GM18505 (cell line): ENCODE results near the gene ARHGAP40.

Source experiments
- ATAC-seq: cut with Tn5 transposase; IDR thresholded peaks from one replicate; pipeline ENCODE4 v1.9.1; 2021; ENCODE audit not compliant: unreplicated experiment
- POLR2A ChIP-seq: IDR thresholded peaks from 4 replicates; pipeline ENCODE4 v1.6.1; 2011; ENCODE audit warnings: borderline replicate concordance; ENCODE audit not compliant: insufficient read depth, insufficient read length; ENCODE audit errors: extremely low read depth

The ARHGAP40 gene

DNA sequence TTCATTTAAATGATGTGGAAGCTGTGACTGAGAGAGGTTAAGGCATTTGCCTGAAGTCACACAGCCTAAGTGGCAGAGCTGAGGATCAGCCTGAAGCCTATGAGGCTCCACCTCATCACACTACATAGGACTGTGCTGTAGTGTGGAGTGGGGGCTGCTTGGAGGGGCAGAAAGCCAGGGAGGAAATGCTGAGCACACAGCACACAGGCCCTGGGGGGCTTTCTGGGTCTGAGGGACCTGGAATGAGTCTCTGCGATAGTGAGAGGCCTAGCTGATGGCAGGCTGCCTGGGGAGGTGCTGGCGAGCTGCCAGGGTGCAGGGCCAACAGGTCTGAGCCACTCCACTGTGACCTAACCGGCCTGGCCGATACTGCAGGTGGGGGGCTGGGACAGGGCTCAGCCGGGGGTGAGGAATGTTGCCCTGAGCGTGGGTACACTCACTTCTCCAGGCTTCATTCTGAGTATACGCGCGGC, 2.2 kb upstream of the ARHGAP40 start:
- no peak for TF ChIP-seq POLR2A
- no peak for ATAC-seq

DNA sequence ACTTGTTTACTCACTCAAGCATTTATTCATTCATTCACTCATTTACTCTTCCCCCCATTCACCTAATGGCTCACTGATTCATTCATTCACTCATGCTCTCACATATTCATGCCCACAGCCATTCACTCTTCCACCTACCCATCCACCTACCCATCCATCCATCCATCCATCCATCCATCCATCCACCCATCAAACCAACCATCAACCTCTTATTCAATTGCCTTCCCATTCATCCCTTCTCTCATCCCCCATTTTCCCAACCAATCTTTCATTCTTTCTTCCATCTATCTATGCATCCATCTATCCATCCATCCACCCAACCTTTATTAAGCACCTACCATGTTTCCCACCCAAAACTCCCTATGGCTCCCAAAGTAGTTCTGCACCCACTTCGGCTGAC, 1.6 kb upstream of the ARHGAP40 start:
- no peak for TF ChIP-seq POLR2A
- no peak for ATAC-seq

DNA sequence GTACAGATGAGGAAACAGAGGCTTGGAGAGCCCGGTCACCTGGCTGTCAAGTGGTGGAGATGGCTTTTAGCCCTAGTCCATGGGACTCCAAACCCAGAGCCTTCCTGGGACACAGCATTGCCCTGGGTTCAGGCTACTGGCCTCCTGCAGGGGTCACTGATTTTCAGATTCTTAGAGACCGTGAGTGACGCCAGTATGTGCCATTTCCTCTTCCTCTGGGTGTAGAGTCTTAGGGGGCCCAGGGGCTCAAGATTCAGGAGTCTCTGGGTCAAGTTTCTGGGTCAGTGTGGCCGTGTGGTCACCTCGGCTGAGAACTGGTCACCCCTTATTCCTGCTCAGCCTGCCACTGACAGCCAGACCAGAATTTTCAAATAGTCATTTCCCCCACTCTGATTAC, 574 bp downstream of the ARHGAP40 start:
- ATAC-seq, result no peak
- no peak for TF ChIP-seq POLR2A

GRCh38 chr20:38603286-38603685, 1.7 kb downstream of the ARHGAP40 start:
- ATAC-seq, result no peak
- no peak for TF ChIP-seq POLR2A

DNA sequence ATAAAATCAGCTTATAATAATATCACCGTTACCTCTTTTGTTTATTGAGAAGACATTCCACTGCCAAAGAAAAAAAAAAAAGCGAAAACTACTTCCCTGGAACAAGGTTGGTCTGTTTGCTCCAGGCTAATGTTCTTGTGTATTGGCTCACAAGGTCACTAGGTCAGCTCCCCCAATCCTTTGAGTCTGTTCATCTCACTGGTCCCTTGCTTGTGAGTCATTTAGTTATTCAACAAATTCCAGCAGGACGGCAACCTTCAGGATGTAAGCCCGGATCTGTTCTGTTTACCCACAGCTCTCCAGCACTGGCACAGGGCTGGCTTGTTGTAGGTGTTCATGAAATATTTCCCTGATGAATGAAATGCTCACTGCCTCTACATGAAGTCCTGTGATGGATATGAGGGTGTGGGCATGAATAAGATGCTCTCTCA, 3.3 kb downstream of the ARHGAP40 start:
- ATAC-seq, result no peak
- TF ChIP-seq POLR2A, result no peak

- ATAC-seq, result no peak
- no peak for TF ChIP-seq POLR2A
Observed at GRCh38 chr20:38607351-38607750, 5.7 kb downstream of the ARHGAP40 start.

DNA sequence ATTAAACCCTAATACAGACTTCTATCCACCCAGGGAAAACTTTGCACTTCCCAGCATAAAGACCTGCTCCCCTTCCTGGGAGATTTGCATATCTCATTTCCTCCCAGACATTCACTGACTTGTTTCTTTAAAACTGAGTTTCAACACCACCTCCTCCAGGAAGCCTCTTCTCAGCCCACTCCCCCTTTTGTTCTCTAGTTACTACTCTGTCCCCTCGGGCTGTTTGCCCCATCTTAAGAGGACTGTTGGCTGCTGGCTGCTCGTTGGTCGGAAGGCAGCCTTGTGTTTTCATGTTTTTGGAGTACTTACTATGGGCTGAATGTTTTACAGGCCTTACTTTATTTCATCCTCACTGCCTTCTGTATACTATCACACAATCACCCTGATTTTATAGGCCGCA, 6.6 kb downstream of the ARHGAP40 start:
- ATAC-seq, result no peak
- no peak for TF ChIP-seq POLR2A

DNA sequence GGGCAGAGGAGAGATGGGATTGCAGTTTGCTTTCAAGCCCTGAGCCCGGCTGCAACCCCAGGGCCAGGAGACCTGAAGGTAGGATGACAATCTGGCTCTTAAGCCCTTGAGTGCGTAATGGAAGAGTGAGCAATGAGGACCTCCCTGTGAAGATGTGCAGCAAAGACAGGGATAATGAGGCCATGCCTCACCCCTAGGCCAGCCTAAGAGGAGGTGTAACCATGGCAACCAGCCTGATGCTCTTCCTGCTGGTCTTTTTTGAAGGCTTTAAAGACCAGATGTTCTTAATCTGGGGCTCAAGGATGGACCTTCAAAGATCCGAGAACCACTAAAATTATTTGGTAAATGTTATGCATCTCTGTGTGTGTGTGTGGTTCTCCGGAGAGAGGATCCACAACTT, 8.2 kb downstream of the ARHGAP40 start:
- no peak for ATAC-seq
- TF ChIP-seq POLR2A, result no peak

GRCh38 chr20:38610521-38610920, 8.9 kb downstream of the ARHGAP40 start:
- no peak for ATAC-seq
- no peak for TF ChIP-seq POLR2A

- no peak for TF ChIP-seq POLR2A
Observed at GRCh38 chr20:38612751-38613515, 11.3 kb downstream of the ARHGAP40 start.

GRCh38 chr20:38615283-38615682, 13.7 kb downstream of the ARHGAP40 start:
- no peak for TF ChIP-seq POLR2A
- ATAC-seq, result no peak

More at GRCh38 chr20:38612751-38613515, 11.3 kb downstream of the ARHGAP40 start:
- ATAC-seq, result no peak

- ATAC-seq, result no peak
- no peak for TF ChIP-seq POLR2A
Observed at GRCh38 chr20:38616457-38616856, 14.8 kb downstream of the ARHGAP40 start.

- ATAC-seq, result no peak
- no peak for TF ChIP-seq POLR2A
Observed at GRCh38 chr20:38617011-38617829, 15.6 kb downstream of the ARHGAP40 start.

DNA sequence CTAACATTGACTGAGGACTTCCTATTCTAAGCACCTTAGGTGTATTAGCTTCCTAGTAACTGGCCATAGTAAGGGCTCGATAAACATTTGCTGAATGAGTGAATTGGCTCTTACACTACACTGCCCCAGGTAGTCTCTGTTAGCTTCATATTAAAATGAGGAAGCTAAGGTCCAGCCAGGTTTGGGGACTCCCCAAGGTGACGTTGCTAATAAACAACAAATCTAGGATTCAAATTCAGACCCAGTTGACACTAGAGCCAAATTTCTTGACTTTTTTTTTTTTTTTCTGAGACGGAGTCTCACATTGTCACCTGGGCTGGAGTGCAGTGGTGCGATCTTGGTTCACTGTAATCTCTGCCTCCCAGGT, 16.2 kb downstream of the ARHGAP40 start:
- no peak for TF ChIP-seq POLR2A
- no peak for ATAC-seq

- no peak for TF ChIP-seq POLR2A
- no peak for ATAC-seq
Observed at GRCh38 chr20:38620441-38620840, 18.8 kb downstream of the ARHGAP40 start.

- no peak for TF ChIP-seq POLR2A
- no peak for ATAC-seq
Observed at GRCh38 chr20:38623061-38623460, 21.5 kb downstream of the ARHGAP40 start.
